ENCODE data around the gene PARM1.

PARM1 gene

DNA sequence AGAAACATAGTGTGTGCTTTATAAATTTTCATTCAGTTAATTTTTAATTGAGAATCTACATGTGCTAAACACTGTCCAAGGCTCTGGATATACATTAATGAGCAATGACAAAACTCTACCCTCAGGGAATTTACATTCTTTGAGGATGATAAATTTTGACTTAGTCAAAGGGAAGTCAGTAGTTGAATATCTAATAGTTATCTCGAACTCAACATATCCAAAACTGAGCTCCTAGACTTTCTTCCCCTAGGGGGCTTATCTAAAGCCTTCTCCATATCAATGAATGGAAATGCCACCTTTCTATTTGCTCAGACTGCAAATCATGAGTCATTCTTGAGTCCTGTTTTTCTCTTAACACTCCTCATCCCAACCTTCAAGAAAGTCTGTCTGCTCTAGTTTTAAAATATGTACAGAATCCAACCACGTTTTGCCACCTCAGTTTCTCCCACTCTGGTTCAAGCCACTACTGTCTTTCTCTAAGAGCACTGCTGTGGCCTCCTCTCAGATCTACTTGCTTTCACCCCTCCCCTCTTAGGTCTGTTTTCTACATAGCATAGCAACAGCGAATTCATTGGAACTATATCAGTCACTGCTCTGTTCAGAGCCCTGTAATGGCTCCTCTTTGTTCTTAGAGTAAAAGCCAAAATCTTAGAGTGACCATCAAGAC lies 9.5 kb downstream of the PARM1 start:
- no peak for DNase-seq (ENCODE audit: low read depth in 2 of 2)

DNA sequence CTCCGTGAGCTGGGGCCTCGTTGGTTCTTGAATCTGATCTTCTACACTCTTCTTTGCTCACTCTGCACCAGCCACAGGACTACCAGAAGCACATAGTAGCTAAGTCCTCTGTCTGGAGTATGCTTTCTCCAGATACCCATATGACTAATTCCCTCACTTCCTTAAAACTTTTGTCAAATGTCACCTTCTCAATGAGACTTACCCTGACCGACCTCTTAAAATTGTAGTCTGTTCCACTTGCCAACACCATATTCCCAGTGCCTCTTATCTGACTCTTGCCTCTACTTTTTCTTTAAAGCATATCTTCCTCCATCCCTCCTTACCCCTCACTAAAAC lies 10.0 kb downstream of the PARM1 start:
- no peak for DNase-seq (ENCODE audit: low read depth in 2 of 2)

DNA sequence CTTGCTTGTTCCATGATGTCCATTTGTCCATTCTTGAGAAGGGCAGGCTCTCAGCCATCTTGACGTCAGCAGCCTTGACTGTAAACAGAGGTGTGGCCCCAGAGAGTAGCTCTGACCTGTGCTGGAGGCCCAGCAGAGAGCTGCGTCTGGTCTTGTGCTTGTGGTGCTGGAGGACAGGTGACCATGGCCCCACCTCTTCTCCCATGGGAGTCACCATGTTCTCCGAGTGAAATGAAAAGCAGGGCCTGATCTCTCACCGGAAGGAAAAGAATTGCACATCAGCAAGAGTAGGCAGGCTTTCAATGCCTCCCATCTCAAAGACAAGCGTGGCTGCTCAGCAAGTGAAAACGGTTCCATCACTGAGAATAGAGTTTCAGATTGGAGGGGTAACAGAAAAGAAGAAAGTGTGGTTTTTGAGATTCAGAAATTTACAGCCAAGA lies 11.5 kb downstream of the PARM1 start:
- no peak for DNase-seq (ENCODE audit: low read depth in 2 of 2)

DNA sequence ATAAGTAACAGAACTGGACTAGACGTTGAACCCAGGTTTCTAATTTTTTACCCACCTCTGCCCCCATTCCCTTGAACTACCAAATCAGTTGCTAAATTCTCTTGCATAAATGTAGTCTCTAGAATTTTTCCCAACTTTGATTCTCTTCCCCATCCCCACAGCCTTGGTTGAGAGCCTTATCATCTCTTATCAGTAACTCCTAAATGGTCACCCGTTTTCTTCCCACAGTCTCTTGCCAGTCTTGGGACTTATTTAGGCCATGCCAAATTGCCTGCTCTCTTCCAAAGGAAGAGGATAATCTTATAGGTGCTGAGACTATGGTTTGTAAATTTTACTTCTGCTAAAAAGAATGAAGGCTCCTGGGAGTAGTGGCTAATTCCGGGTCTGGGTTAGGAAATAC lies 13.3 kb downstream of the PARM1 start:
- no peak for DNase-seq (ENCODE audit: low read depth in 2 of 2)

DNA sequence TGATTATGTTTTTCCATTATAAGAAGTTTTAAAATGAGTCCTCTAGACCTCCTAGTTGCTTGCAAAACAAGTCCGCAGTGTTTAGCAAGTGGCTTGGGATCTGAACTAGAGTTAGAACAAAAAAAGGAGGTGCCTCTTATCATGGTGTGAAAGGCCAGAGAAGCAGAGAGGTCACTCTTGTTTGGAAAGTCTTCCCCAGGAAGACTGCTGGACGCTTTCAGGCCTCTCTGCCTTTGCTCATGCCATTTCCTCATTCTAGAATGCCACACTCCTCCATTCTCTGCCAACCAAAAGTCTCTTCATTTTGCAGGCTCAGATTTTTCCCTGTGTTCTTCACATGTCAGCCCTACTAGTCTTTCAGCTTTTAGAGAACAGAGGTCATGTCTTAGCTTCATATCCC lies 14.9 kb downstream of the PARM1 start:
- DNase-seq (ENCODE audit: low read depth in 2 of 2) = no peak

DNA sequence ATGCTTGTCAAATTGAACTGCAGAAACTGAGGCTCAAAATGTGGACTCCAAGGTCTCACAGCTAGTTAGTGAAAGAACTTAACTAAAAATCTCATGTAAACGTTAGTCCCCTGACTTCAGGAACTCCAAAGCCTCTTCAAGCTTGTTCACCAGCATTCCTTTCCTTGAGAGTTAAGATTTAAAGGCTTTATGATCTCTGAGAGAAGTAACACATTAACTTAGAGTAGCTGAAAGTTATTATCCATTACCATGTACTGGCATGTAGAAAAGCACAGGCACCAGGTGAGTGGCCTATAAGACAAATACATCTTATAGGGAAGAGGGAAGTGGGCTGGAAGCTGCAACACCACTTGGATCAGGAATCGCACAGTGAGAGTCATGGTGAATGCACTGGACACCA lies 15.3 kb downstream of the PARM1 start:
- DNase-seq (ENCODE audit: low read depth in 2 of 2) = no peak

DNA sequence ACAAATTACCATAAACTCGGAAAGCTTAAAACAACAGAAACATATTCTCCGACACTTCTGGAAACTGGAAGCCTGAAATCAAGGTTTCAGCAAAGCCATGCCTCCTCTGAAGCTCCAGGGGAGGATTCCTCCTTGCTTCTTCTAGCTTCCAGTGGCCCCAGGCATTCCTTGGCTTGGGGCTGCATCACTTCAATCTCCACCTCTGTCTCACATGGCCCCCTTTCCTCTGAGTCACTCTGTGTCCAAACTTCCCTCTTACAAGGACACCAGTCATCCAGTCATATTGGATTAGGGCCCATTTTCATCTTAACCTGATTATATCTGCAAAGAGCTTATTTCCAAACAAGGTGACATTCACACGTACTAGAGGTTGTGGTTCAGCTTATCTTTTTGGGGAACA lies 17.3 kb downstream of the PARM1 start:
- DNase-seq (ENCODE audit: low read depth in 2 of 2) = no peak

DNA sequence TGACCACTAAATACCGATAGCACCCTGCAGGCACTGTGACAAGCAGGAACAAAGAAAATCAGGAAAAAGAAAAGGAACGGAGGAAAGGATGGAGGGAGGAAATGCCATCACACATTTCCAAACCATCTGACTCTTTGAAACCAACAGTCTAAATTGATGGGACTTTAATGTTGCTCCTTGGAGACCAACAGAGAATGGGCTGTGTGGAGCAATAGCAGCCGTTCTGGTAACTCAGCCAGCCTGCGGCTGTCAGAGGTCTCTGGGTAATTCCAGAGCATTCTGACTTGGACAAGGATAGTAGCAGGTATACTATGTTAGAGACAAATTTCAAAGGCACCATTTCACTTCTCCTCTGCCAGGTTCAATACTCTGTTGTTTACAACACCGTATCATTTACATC lies 18.0 kb downstream of the PARM1 start:
- no peak for DNase-seq (ENCODE audit: low read depth in 2 of 2)

DNA sequence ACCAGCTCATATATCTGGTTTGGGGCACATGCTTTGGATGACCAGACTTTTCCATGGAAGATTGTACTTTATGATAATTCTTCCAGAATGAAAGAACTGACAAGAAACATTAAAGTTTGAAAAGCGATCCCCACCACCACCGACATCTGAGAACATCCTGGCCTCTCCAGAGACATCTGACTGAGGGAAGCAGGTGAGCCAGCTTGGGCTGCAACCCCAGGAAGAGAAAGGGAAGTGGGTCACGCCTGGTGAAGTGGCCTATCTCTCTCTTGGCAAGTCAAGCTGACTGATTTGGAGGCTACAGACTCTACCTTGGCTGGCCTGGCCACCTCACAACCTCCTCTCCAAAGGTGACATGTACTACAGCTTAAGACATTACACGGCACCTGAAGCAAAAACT lies 20.7 kb downstream of the PARM1 start:
- DNase-seq (ENCODE audit: low read depth in 2 of 2) = no peak

DNA sequence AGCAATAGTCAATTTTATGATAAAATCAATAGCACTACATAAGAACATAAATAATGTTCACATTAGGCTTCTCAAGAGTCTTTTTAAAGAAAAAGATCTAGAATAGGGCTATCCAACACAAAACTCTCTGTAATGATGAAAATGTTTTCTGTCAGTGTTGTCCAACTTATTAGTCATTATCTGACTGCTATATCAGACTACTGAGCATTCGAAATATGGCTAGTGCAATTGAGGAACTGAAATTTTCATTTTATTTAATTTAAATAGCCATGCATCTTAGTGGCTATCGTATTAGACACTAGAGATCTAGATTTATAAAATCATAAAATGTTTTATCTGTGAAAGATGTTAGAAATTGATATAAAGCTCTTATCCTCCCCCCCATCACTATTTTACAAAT lies 26.0 kb downstream of the PARM1 start:
- DNase-seq (ENCODE audit: low read depth in 2 of 2) = no peak

DNA sequence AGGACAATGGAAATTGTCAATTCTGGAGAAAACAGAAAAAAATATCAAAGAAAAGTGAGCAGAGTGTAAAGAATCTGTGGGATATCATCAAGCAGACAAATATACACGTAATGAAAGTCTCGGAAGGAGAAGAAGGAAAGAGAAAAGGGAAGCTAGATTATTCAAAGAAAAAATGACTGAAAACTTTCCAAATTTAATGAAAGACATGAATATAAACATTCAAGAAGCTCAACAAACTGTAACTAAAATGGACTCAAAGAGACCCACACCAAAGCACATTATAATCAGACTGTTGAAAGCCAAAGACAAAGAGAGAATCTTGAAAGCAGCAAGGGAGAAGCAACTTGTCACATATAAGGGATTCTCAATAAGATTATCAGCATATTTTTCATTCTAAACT lies 28.3 kb downstream of the PARM1 start:
- no peak for DNase-seq (ENCODE audit: low read depth in 2 of 2)

DNA sequence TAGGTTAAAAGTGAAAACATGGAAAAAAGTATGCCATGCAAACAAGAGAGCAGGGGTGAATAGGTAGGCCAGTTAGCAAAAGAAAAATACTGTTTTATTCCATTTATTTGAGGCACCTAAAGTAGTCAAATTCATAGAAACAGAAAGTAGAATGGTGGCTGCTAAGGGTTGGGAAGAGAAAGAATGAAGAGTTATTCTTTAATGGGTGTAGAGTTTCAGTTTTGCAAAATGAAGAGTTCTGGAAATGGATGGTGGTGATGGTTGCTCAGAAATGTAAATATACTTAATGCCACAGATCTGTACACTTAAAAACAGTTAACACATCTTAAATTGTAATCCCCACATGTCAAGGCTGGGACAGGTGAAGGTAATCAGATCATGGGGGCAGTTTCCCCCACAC lies 29.7 kb downstream of the PARM1 start:
- DNase-seq (ENCODE audit: low read depth in 2 of 2) = no peak

DNA sequence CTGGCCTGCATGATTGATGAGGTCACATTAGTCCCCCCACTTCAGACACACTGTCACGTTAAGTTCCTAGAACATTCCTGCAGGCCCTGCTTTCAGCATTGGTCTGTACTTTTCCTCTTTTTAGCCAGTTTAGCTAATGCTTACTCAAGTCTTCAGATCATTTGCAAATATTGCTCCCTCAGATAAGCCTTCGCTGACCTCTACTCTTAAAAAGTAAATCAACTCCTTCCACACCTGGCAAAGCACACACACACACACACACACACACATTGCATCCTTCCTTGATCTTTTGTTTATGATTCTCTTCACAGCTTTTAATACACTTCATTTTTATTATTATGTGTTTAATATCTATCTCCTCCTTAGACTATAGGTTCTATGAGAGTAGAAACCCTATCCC lies 31.4 kb downstream of the PARM1 start:
- no peak for DNase-seq (ENCODE audit: low read depth in 2 of 2)

DNA sequence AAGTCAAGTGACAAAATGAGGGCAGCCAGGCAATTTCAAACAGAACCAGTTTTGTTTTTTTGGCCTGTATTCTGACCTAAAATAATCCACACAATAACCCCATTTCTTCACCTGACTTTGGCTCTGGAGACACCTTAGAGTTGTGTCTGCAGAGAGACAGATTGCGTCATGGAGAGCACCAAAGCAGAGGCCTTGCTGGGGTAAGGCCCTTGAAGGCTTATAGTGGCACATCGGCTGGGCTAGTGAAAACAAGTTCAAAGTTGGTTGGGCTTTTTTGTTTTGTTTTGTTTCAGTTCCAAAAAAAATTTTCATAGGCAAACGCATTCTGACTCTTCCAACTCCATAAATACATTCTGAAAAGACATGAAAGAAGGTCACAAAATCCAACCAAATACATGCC lies 34.4 kb downstream of the PARM1 start:
- DNase-seq (ENCODE audit: low read depth in 2 of 2) = no peak

DNA sequence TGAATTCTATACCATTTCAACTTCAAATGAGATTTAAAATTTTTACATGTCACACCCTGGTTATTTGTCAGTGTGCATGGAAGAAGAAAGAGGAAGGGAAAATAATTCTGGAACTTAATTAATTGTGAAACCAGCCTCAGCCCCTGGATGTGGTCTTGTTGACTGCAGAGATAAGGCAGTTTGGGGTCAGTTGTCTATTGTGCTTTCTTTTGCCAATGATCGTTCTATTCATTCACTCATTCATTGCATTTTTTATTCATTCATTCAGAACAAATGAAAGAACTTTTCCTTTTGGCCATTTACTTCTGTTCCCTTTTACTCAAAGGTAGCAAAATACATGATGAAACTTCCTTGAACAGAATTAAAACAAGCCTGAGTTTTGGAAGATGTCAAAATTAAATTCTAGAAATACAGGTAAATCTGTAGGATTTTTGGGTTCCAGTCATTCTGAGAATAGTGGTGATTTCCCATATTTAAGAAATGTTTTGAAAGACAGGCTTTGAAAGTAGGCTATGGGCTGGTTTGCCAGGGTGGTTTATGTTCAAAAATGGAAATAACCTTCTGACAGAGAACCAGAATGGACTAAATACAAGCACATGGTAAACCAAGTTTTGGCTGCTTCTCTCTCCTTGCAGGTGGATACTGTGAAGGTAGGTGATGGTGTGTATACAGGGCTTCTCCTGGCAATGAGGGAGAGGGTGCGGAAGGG lies 35.7 kb downstream of the PARM1 start:
- no peak for DNase-seq (ENCODE audit: low read depth in 2 of 2)

DNA sequence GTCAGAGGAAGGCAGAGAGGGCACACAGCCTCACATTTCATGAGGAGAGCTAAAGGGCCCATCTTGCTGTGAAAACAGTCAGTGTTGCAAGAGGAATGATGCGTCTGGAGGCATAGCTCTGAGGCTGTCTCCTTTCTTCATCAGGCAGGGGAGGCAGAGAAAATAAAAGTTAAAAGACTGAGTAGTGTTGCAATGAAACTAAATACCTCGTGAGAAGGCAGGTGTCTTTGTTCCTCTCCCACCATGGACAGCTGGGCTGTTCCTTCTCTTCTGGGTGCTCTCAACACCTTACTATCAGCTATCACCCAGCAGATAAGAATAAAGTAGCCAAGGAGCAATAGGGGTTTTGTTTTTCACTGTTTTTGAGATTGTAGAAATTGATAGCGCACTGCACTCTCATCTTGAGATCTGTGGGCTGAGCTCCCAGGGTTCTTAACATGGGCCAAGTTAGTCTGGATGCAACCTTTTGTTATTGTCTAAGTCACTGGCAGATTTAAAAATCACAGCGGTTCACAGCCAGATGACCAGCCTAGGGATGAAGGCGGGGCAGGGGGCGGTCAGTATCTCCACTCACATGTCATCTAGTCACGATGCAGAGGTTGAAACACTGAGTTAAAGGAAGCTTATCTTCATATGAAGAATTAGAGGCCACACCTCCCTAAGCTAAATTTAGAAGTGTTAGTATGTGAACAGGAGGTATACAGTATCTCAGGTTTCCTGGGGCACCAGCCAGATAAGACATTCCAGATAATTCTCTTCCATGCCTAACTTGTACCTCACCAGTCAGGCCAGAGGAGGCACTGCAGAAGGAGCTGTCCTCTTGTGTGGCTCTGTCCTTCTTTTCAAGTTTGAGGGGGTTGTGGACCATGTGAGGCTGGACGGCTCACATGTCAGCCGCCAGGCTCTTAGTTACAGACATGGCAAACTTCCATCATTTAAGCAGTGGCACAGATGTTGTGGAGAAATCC lies 36.9 kb downstream of the PARM1 start:
- no peak for DNase-seq (ENCODE audit: low read depth in 2 of 2)

DNA sequence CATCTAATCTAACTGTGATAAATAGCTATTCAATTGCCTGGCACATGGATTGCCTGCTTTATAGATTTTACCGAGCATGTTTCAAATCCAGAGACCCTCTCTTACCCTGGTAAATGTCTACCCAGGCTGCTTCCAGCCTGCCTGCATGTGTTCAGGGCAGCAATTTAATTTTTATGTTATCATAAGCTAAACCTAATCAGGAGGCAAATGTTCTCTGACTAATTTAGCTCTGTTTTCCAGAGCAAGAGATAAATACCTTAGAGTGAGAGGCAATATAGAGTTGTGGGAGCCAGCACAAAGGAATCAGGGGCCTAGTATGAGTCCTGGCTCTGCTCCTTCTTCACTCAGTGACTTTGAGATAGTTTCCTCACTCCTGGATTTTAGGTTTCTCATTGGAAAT lies 37.7 kb downstream of the PARM1 start:
- DNase-seq (ENCODE audit: low read depth in 2 of 2) = no peak

DNA sequence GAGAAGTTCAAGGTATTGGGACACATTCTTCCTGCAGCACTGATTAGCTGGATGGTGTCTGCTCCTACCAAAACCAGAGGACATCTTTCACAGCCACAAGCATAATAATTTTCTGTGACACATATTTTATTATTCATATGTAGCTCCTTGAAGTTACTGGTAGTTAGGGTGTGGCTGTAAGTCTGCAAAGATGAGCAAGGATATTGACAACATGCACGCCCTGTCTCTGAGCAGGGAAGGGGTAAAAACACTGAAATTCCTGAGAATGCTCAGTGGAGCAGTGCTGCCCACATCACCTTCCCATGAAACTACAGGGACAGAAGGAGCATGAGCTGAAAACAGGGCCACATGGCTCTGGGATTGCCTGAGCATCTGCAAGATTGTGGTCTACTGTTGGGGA lies 38.9 kb downstream of the PARM1 start:
- no peak for DNase-seq (ENCODE audit: low read depth in 2 of 2)

DNA sequence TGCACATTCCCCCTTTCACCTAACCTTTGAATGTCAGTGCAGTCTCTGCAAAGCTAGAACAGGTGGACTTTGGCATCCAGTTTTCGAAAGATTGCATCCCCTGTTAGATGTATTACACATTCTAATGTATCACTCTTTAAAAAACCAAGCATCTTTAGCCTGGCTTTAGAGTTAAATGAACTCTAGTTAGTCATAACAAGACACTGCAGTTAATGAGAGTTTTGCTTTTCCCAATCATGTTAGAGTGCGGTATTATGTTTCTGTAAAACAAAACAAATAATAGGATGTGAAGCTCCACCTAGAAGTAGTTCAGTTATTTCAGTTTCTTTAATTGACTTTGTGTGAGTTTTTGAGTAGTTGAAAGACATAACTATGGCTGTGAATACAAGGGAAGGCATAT lies 42.2 kb downstream of the PARM1 start:
- no peak for DNase-seq (ENCODE audit: low read depth in 2 of 2)

DNA sequence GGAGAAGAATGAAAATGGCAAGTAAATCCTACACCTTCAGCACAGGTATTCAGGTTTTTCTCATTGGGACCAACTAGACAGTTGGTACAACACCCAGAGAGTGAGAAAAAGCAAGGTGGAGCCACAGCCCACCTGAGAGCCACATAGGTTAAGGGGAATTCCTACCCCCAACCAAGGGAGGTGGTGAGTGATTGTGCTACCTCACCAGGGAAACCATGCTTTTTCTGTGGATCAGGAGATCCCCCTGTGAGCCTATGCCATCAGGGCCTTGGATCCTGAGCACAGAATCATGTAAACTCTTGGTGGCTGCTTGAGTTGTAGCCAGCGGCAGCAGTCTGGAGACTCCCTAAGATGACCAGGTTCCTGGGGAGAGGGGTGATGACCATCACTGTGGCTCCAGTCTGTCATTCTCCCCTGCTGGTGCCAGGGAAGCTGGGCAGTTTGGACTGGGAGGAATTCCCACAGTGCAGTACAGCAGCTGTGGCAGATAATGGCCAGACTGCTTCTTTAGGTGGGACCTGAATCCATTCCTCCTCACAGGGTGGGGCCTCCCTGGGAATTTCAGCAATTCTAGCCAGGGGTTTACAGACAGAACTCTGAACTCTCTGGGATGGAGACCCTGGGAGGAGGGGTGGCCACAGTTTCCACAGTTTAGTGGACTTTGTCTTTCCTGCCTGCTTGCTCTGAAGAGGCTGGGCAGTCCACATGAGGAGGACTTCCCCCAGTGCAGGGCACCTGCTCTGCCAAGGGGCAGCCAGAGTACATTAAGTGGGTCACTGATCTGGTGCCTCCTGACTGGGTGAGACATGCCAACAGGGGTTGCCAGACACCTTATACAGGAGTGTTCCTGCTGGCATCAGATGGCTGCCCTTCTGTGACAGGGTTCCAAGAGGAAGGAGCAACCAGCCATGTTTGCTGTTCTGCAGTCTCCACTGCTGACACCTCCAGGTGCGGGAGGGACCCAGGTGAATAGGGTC lies 43.2 kb downstream of the PARM1 start:
- no peak for DNase-seq (ENCODE audit: low read depth in 2 of 2)

DNA sequence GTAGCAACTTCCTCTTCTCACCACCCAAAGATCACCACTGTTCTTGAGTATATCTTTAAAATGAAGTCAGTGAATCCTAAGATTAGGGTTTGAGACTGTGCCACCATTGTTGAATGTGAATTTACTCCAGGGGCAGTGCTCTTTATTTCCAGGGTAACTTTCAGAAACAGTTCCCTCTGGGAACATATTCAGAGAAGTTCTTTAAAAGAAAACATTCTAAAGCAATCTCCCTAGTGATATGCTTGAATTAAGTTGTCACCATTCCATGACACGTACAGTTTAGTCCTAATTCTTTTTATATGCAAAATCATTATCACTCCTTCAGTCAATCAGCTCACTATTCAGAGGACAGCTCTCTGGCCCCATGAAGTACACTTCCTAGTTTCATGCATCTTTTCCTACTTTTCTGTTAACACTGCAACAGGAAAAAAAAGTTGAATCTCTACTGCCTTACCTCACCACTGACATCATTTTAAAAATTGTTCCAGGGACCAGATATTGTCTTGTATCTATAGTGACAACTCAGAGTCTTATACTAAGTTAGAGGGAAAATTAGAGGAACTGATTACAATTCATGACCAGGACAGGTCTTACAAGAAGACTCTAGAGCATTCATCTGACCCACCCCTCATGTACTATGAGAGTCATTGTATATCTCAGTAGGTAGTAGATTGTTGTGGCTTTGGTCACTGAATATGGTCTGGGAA lies 49.8 kb downstream of the PARM1 start:
- DNase-seq (ENCODE audit: low read depth in 2 of 2) = no peak
